NCI-H82 treated with DMSO at 0.1 percent for 48 hours (cell line): ENCODE measurements around the gene CCDC170.
"Not testable (repeated sequence)": the region's sequence is repeated elsewhere in the genome, so short reads cannot be mapped to it uniquely, and the experiment has no call there.

Experiments used
- DNase-seq: peaks from one replicate; lab custom pipeline; 2025; ENCODE audit not compliant: unreplicated experiment; lab: John Stamatoyannopoulos, UW

CCDC170 gene

DNA sequence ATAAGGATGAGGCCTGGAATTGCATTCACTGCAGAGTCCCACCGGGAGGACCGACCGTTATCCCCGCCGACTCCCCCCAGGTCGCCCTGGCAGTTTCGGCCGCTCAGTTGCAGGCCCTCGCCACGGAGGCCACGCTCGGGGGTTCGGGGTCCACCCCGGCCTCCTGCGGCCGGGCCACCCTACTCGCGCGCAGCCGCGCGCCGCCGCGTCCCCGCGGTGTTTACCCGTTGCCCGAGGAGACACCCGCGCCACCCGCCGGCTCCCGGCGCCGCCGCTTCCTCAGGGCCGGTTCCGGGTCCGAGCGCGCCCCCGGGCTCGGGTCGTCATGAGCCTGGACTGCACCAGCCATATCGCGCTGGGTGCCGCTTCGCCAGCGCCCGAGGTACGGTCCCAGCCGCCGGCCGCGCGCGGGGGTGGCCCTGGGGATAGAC, at the start of gene CCDC170:
Gene CCDC170, plus strand, starts transcription at position 214 of the 431 bp plus-strand sequence. Its CDS starts 112 bp downstream, at position 326.
- no peak for DNase-seq

GRCh38 chr6:151445482-151445881, 48.3 kb upstream of the CCDC170 start:
- DNase-seq: no peak

DNA sequence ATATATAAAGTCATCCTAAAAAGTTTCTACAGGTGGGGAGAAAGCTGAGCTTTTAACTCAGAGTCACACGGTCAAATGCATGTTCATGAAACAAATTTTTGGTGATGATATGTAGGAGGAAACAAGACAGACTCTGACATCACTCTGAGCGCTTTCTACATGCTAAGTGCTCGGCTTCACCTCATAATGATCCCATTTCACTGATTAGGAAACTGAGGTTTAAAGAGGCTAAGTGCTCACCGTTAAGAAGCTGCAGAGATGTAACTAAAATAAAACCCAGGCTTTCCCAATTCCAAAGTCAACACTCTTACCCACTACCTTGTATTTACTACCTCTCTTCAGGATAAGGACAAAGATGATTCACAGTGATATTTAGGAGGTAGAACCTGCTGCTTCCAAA, 46.6 kb upstream of the CCDC170 start:
- no peak for DNase-seq

DNA sequence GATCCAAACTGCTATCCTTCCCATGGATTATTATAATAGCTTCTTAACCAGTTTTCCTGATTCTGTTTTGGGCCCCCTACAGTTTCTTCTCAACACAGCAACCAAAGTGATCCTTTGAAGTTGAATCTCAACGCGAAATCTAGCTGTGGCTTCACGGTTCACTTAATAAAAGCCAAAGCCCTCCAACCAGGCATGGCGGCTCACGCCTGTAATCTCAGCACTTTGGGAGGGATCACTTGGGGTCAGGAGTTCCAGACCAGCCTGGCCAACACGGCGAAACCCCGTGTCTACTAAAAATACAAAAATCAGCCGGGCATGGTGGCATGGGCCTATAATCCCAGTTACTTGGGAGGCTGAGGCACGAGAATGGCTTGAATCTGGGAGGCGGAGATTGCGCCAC, 45.2 kb upstream of the CCDC170 start:
- no peak for DNase-seq

GRCh38 chr6:151450928-151451327, 42.9 kb upstream of the CCDC170 start:
- not testable (repeated sequence) for DNase-seq

DNA sequence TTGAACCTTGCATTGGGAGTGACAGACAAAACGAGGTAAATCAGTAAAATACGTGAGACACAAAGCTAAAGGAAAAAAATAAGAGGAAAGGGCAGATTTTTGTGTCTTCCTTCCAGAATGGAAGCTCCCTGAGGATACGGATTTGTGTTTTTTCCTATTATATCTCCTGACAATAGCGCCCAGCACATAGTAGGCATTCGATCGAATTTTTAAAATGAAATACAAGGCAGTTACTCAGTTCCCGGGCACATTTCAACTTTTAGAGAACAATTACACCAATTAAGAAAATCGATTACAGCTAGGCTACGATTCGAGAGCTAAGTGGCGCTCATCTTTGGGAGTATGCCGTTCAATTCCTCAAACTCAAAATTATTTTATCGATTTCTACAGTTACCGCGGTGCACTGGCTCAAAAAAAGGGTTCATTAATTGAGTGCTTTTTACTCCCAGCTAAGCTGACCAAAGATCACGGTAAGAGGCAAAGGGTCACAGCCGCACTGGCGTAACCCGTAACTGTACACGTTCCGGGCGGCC, 42.3 kb upstream of the CCDC170 start:
- no peak for DNase-seq

- peak; percentile 100 for DNase-seq
Measured at GRCh38 chr6:151451950-151452749, 41.7 kb upstream of the CCDC170 start, which contains the start of gene RMND1. Gene RMND1 (minus strand): TSS chr6:151452126. CDS start chr6:151445811, 6,315 bp downstream.

DNA sequence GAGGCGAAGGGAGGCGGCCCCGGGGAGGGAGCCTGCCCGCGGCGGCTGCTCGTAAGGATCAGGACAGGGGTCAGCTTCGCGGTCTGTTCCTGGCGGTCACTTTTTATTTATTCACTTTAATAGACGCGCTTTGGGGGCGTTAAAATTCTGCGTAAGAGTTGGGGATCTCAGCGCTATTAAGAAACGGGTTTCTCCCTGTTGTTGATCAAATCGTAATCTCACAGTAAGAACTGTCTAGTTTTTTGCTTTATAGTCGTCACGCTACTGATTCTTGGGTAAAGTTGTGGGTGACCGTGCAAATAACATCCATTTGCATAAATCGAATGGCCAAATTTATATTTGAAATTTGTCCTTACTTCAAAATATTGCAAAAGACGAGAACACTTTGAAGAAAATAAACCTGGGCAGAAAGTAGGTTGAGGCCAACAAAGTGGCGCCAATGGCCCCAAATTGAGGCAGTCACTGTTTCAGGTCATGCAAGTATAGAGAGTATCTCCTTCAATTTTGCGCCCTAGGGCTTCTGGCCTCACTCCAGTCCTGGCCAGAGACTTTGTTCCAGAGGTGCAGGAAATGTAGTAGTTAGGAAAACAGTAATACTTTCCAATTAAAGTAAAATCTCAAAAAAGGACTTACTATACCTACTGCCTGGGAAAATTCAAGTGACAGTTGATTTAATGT, 40.9 kb upstream of the CCDC170 start:
- no peak for DNase-seq

DNA sequence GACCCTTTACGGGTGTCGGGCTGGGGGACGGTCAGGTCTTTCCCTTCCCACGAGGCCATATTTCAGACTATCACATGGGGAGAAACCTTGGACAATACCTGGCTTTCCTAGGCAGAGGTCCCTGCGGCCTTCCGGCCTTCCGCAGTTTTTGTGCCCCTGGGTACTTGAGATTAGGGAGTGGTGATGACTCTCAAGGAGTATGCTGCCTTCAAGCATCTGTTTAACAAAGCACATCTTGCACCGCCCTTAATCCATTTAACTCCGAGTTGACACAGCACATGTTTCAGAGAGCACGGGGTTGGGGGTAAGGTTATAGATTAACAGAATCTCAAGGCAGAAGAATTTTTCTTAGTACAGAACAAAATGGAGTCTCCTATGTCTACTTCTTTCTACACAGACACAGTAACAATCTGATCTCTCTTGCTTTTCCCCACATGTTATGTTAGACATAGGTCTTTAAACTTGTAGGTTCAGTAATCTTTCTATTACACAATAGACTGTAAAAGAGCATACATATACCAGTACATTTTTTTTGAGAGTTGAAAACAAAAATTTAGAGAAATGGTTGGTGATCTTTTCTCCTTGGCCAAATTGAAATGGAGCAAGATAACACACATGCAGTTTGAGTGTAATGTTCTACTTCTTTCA, 37.9 kb upstream of the CCDC170 start:
- peak; percentile 62 for DNase-seq

DNA sequence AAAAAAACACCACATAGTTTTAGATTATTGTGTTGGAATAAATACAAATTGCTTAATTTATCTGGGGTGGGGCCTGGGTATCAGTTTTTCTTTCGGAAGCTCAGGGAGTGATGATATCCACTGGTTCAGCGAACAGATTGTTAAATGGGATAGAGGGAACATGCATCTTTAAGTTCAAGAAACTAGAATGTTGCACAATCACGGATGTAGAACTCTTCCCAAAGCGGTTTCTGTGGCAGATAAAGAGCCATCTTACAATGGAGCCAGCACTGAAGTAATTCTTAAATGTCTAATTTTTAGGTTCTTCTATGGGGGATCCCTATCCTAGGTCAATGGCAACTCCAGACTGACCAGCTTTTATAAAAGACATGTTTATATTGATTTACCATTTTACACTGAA, 32.1 kb upstream of the CCDC170 start:
- DNase-seq: no peak

DNA sequence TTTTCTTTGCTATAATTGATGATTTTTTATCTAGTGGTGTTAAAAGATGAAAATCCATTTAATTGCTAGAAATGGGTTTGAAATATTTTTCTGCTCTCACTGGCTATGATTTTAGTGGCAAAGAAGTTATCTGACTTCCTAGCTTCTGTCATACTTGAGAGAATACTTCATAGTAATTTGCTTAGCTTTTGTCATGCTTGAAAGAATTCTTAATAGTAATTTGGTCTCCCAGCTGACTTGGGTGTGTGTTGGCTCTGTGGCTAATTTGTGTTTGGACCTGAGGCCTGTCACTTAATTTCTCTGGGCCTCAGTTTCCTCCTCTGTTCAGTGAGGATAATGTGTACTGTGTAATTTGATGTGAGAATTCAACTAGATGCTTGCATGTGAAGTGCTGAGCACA, 29.1 kb upstream of the CCDC170 start:
- no peak for DNase-seq

DNA sequence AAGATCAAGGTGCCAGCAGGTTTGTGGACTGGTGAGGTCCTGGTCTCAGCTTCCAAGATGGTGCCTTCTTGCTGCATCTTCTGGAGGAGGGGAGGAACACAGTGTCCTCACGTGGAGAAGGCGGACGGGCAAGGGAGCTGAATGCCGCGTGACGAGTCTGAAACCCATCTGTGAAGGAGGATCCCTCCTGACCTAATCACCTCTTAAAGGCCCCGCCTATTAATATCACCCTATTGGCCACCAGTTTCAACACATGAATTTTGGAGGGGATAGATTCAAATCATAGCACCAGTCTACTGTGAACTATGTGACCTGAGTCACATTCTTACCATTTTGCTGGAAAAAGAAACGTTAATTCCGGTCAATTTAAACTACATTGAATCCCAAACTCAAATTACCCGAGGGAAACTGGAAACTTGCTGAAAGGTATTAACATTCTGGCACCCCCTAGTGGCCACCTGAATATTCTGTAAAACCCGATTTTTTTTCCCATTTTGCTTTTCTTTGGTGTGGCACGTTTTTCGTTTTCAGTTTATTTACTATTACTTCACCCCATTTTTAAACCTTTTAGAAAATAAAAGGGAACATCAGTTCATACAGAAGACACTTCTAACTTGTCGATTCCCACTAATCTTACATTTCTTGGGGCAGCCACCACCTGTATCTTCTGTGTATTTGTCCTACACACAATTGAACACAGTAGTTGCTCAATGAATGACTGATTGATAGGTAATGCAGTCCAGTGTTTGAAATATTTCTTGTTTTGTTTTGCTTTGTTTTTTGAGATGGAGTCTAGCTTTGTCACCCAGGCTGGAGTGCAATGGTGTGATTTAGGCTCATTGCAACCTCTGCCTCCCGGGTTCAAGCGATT, 17.9 kb upstream of the CCDC170 start:
- DNase-seq: peak; percentile 39

DNA sequence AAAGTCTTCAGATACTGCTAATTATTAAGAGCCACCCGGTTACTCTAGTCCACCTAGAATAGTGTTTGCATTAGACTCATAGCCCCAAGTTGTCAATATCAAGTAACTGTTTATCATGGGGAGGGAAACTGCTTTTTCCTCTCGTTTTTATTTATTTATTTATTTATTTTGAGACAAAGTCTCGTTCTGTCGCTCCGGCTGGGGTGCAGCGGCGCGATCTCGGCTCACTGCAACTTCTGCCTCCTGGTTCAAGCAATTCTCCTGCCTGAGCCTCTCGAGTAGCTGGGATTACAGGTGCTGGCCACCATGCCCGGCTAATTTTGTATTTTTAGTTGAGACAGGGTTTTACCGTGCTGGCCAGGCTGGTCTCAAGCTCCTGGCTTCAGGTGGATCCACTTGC, 16.1 kb upstream of the CCDC170 start:
- DNase-seq: no peak

GRCh38 chr6:151478670-151479069, 15.1 kb upstream of the CCDC170 start:
- DNase-seq: no peak

DNA sequence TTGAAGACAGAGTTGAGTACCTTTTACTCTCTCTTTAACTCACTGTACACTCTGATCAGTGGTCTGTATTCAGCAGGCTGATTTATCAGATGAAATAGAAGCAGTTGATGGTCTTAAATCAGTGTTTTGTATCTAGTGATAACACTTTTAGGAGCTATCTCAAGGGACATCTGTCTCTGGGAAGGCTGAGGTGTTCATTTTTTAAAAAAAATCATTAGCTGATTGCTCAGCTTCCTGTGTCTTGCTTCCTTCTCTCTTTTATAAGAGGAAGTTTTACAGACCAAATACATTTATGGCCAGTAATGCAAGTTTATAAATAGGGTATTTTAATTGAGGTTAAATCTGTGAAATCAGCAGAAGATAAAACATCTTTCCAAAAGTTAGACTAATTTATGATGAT, 12.0 kb upstream of the CCDC170 start:
- no peak for DNase-seq

- DNase-seq: no peak
Measured at GRCh38 chr6:151482290-151482689, 11.5 kb upstream of the CCDC170 start.

GRCh38 chr6:151483994-151484393, 9.8 kb upstream of the CCDC170 start:
- no peak for DNase-seq

GRCh38 chr6:151488226-151488625, 5.6 kb upstream of the CCDC170 start:
- no peak for DNase-seq

DNA sequence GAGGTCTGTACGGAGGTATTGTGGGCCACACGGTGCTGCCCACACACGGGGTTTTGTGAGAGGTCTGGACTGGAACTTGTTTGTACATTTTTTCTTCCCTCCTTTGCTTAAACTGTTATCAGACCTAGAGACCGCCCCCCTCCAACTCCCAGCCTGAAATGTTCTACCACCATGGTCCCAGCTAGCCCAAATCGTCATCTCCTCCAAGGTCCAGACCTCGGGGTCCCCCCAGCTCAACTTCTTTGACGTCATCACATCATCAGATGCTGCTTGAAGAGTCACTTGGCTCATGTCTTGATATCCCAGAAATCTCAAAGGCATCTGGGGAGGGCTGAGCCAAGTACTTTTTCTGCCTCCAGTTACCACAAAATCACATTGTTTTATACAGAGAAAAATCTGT, 2.8 kb upstream of the CCDC170 start:
- no peak for DNase-seq

- no peak for DNase-seq
Measured at GRCh38 chr6:151493161-151493803, 535 bp upstream of the CCDC170 start.
